GM19240 (cell line): ENCODE results near the gene CCSER2.
"Not testable (repeated sequence)": the region's sequence is repeated elsewhere in the genome, so short reads cannot be mapped to it uniquely, and the experiment has no call there.

Experiments
- DNase-seq: peaks from one replicate; pipeline ENCODE4 v3.0.0; 2011; ENCODE audit warnings: low spot score; ENCODE audit not compliant: insufficient read length

The CCSER2 gene

GRCh38 chr10:84347575-84348002 lies 19.2 kb downstream of the CCSER2 start:
- not testable (repeated sequence) for DNase-seq

DNA sequence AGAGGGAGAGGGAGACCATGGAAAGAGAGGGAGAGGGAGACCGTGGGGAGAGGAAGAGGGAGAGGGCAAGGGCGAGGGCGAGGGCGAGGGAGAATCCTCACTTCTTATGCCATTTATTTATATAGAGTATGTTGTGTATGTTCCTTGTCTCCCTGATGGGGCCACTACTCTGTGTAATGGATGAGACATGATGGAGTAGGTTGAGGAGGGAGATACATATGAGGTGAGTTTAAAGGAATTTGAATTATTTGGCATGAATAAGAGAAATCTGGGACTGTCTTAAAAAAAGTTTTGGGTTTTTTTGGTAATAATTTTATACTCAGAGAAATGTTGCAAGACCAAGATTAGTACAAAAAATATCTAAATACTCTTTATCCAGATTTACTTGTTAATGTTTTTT lies 20.1 kb downstream of the CCSER2 start:
- no peak for DNase-seq

- DNase-seq: no peak
Measured at GRCh38 chr10:84348860-84349259, 20.5 kb downstream of the CCSER2 start.

GRCh38 chr10:84352251-84352842 lies 24.0 kb downstream of the CCSER2 start:
- peak; percentile 49 for DNase-seq

GRCh38 chr10:84353052-84353803 lies 24.8 kb downstream of the CCSER2 start:
- no peak for DNase-seq

DNA sequence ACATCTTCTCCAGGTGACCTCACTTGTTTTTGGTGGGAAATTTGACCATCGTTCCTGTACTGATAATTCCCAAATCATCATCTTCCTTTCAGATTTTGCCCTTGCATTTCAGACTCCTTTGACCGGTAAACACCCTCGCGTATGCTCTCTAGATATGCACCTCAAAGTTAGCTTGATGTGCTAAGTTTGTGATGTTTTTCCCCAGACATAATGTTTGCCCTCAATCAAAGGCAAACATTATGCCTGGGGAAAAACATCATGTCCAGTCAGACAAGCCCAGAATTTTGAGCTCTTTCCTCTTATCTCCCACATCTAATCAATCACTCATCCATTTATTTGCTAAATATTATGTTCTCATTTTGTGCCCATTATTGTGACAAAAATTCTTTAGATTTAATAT lies 26.2 kb downstream of the CCSER2 start:
- no peak for DNase-seq

DNA sequence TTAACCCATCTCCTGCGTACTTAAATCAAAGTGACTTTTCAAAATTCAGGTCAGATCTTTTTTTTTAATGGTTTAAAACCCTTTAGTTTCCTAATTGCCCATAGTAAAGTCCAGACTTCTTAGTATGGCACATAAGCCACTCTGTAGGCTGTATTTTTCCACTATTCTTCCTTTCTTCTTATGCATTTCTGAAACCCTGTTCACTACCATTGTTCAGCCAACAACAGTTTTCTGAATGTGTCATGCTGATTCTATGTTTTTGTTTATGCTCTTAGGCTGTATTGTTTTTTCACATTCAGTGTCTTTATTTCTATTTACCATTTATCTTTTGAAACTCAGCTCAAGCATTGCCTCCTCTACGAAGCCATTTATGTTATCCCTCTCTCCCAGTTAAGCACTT lies 26.7 kb downstream of the CCSER2 start:
- DNase-seq: no peak

GRCh38 chr10:84356928-84357327 lies 28.5 kb downstream of the CCSER2 start:
- DNase-seq: no peak

DNA sequence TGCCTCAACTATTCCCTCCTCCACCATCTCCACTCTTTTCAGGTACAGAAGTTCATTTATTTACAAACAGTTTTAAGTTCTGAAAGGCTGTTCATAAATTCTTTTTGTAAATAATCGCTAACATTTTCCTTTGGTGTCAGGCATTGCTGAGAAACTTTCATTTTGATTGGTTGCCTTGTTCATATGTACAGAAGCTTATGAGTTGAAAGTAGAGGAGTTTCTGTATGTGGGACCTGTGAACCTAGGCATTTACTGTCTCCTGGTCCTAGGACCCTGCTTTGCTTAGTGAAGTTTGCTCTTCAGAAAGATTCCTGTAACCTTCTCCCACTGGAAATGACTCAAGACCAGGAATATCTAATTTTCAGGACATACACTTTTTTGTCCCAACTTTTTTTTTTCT lies 30.4 kb downstream of the CCSER2 start:
- DNase-seq: no peak

DNA sequence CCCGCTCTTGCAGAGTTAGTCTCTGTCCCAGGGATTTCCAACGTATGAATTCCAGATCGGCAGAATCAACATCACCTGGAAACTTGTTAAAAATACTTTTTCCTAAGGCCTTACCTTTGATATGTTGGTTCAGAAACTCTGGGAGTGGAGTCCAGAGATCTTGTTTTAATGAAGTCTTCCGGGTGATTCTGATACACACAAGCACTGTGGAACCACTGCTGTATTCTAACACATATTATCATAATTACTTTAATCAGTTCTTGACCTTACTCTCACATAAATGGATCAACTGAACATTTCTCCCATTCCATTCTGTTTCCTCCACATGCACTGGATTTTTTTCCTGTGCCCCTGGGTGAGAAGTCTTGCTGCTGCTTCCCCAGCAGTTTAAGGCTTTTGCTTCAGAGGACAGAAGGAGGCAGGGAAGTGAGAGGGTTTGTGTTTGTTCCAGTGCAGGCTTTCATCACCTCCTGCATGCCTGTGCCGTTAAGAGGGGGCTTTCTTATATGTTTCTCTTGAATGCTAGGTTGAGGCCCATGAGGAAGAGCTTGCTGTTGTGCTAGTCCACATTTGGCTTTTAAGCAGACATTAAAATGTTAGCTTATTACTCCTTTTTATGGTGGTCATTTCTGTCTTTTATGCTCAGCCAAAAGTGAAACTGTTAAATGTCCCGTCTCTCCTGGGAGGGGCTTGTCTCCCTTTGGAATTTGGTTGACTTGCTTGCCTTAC lies 32.4 kb downstream of the CCSER2 start:
- DNase-seq: no peak

DNA sequence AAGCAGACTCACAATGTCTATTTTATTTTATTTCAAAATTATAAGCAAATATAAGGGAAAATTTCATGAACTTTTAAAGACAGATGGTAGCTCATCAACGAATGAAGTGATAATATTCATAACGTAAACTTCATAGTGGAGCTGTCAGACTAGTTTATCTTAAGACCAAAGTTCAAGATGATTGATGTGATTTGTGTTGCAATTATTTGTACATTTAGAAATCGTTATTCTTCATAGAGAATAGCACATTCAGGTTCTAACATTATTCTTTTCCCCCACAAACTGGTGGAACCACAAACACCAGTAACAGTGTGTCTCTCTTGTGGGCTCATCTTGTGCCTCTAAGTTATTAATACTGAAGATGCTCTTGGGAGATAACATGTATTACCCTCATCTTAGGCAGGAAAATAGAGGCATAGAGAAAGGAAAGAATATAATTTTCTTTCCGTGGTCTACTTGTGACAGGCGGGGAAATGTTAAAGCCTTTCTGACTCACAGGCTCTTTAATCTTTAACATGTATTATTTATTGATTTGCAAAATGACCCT lies 37.0 kb downstream of the CCSER2 start:
- no peak for DNase-seq

- DNase-seq: no peak
Measured at GRCh38 chr10:84366041-84366440, 37.7 kb downstream of the CCSER2 start.

GRCh38 chr10:84367256-84367655 lies 38.9 kb downstream of the CCSER2 start:
- no peak for DNase-seq

GRCh38 chr10:84368828-84369227 lies 40.4 kb downstream of the CCSER2 start:
- DNase-seq: no peak

- DNase-seq: no peak
Measured at GRCh38 chr10:84370283-84370682, 41.9 kb downstream of the CCSER2 start.

DNA sequence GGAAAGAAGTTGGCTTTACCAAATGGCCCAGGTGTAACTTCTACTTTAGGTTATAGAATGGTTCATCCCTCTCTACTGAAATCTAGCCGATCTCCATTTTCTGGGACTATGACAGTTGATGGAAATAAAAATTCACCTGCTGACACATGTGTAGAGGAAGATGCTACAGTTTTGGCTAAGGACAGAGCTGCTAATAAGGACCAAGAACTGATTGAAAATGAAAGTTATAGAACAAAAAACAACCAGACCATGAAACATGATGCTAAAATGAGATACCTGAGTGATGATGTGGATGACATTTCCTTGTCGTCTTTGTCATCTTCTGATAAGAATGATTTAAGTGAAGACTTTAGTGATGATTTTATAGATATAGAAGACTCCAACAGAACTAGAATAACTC lies 43.6 kb downstream of the CCSER2 start:
- no peak for DNase-seq

DNA sequence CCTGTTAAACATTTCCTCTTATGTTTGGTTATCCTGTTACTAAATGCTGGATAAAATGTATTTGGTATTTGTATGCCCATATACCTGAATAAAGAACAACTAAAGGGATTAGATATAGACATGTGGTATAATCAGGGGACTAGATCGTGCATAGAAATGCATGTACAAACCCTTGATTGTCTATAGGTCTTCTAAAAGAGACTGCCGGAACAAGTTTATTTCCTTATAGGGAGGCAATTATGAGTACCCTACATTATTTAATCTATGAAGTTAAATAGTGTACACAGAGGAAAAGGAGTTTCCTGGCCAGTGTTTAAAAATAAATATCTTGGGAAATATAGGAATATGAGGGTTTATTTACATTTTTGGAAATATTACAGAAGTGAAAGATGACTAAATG lies 44.6 kb downstream of the CCSER2 start:
- DNase-seq: no peak

GRCh38 chr10:84374455-84374854 lies 46.1 kb downstream of the CCSER2 start:
- no peak for DNase-seq

GRCh38 chr10:84375011-84375410 lies 46.6 kb downstream of the CCSER2 start:
- DNase-seq: no peak

GRCh38 chr10:84375881-84376280 lies 47.5 kb downstream of the CCSER2 start:
- no peak for DNase-seq

- no peak for DNase-seq
Measured at GRCh38 chr10:84388148-84388547, 59.8 kb downstream of the CCSER2 start.

GRCh38 chr10:84390364-84390763 lies 62.0 kb downstream of the CCSER2 start:
- DNase-seq: no peak
